H9 (cell line): ENCODE data around the gene SRGN. TPM values are rescaled to one million over a fixed set of nuclear protein-coding genes. Genes with fewer than 3 reads are reported as not detected.

Source experiments
- DNase-seq: peaks from one replicate; pipeline ENCODE4 v3.0.0-alpha.2; 2017
- H2AFZ ChIP-seq: one replicate; pipeline ENCODE4 v1.6.1; 2013; ENCODE audit warnings: mild to moderate bottlenecking, low read length, control low read depth, moderate library complexity
- H2AK5ac ChIP-seq: 2 replicates; pipeline ENCODE4 v1.6.1; 2013; ENCODE audit warnings: low read length, control low read depth, mixed read lengths; ENCODE audit not compliant: insufficient read length
- H2BK120ac ChIP-seq: one replicate; pipeline ENCODE4 v1.6.1; 2013; ENCODE audit warnings: low read depth, mild to moderate bottlenecking, low read length, control low read depth, inconsistent platforms; ENCODE audit not compliant: poor library complexity, severe bottlenecking
- H2BK12ac ChIP-seq: 2 replicates; pipeline ENCODE4 v1.6.1; 2013; ENCODE audit warnings: low read length, control low read depth, mixed read lengths, low read depth; ENCODE audit not compliant: insufficient read length
- H2BK15ac ChIP-seq: 2 replicates; pipeline ENCODE4 v1.6.1; 2013; ENCODE audit warnings: low read depth, low read length, control low read depth
- H2BK20ac ChIP-seq: one replicate; pipeline ENCODE4 v1.6.1; 2013; ENCODE audit warnings: low read depth, mild to moderate bottlenecking, low read length, control low read depth, inconsistent platforms; ENCODE audit not compliant: poor library complexity, severe bottlenecking
- H2BK5ac ChIP-seq: 2 replicates; pipeline ENCODE4 v1.6.1; 2013; ENCODE audit warnings: low read length, control low read depth, mixed read lengths; ENCODE audit not compliant: insufficient read length
- H3K14ac ChIP-seq: 2 replicates; pipeline ENCODE4 v1.6.1; 2013; ENCODE audit warnings: low read length, control low read depth; ENCODE audit not compliant: insufficient read depth
- H3K18ac ChIP-seq: 2 replicates; pipeline ENCODE4 v1.6.1; 2013; ENCODE audit warnings: low read depth, mild to moderate bottlenecking, mixed read lengths, low read length, control low read depth; ENCODE audit not compliant: insufficient read length
- H3K23ac ChIP-seq: 2 replicates; pipeline ENCODE4 v1.6.1; 2013; ENCODE audit warnings: low read length, control low read depth, mixed read lengths, low read depth; ENCODE audit not compliant: insufficient read length
- H3K23me2 ChIP-seq: 2 replicates; pipeline ENCODE4 v1.6.1; 2013; ENCODE audit warnings: low read depth, mild to moderate bottlenecking, mixed read lengths, low read length, control low read depth; ENCODE audit not compliant: insufficient read length, poor library complexity, severe bottlenecking
- H3K27ac ChIP-seq: 2 replicates; pipeline ENCODE4 v1.5.1; 2013; ENCODE audit warnings: low read length, control low read depth, mixed read lengths, low read depth; ENCODE audit not compliant: insufficient read length
- H3K27me3 ChIP-seq: 2 replicates; pipeline ENCODE4 v1.6.1; 2013; ENCODE audit warnings: low read length, control low read depth, inconsistent platforms; ENCODE audit not compliant: insufficient read depth
- H3K4ac ChIP-seq: 2 replicates; pipeline ENCODE4 v1.6.1; 2013; ENCODE audit warnings: low read depth, mild to moderate bottlenecking, control low read depth, inconsistent platforms, low read length, moderate library complexity
- H3K4me1 ChIP-seq: 2 replicates; pipeline ENCODE4 v1.6.1; 2013; ENCODE audit warnings: low read length, control low read depth, inconsistent platforms; ENCODE audit not compliant: insufficient read depth
- H3K4me2 ChIP-seq: 2 replicates; pipeline ENCODE4 v1.6.1; 2013; ENCODE audit warnings: low read length, control low read depth, mixed read lengths; ENCODE audit not compliant: insufficient read length, insufficient read depth
- H3K56ac ChIP-seq: 2 replicates; pipeline ENCODE4 v1.6.1; 2013; ENCODE audit warnings: low read depth, mild to moderate bottlenecking, mixed read lengths, low read length, control low read depth; ENCODE audit not compliant: insufficient read length
- H3K79me1 ChIP-seq: 2 replicates; pipeline ENCODE4 v1.6.1; 2013; ENCODE audit warnings: low read depth, mild to moderate bottlenecking, moderate library complexity, low read length, control low read depth, inconsistent platforms; ENCODE audit not compliant: insufficient read depth, poor library complexity, severe bottlenecking
- H3K79me2 ChIP-seq: 2 replicates; pipeline ENCODE4 v1.6.1; 2013; ENCODE audit warnings: low read length, control low read depth, inconsistent platforms; ENCODE audit not compliant: insufficient read depth
- H3K9ac ChIP-seq: 2 replicates; pipeline ENCODE4 v1.6.1; 2013; ENCODE audit warnings: low read length, control low read depth, mixed read lengths; ENCODE audit not compliant: insufficient read length; ENCODE audit errors: extremely low read depth
- H3K9me3 ChIP-seq: one replicate; pipeline ENCODE4 v1.6.1; 2013; ENCODE audit warnings: low read depth, low read length, inconsistent platforms; ENCODE audit not compliant: control insufficient read depth
- H3T11ph ChIP-seq: one replicate; pipeline ENCODE4 v1.6.1; 2013; ENCODE audit warnings: mild to moderate bottlenecking, low read length, control low read depth, inconsistent platforms
- H4K20me1 ChIP-seq: one replicate; pipeline ENCODE4 v1.6.1; 2013; ENCODE audit not compliant: control insufficient read depth, insufficient read length, insufficient read depth
- H4K5ac ChIP-seq: 2 replicates; pipeline ENCODE4 v1.6.1; 2013; ENCODE audit warnings: low read depth, mild to moderate bottlenecking, mixed read lengths, low read length, control low read depth; ENCODE audit not compliant: insufficient read length
- H4K8ac ChIP-seq: replicated peaks from 2 replicates; pipeline ENCODE4 v1.6.1; 2013; ENCODE audit warnings: low read length, control low read depth, mixed read lengths, low read depth; ENCODE audit not compliant: insufficient read length
- H4K91ac ChIP-seq: 2 replicates; pipeline ENCODE4 v1.6.1; 2013; ENCODE audit warnings: low read depth, mild to moderate bottlenecking, moderate library complexity, mixed read lengths, low read length, control low read depth; ENCODE audit not compliant: insufficient read length
- H3K27ac Mint-ChIP-seq, 3 experiments: 2 replicates in 2 of 3; 3 replicates in 1 of 3; pipeline ENCODE4 v1.8.0; 2020 to 2021; ENCODE audit warnings: mixed read lengths in 3 of 3, mild to moderate bottlenecking in 1 of 3, moderate library complexity in 1 of 3
- H3K27me3 Mint-ChIP-seq: 2 replicates; pipeline ENCODE4 v1.8.0; 2021; ENCODE audit warnings: low read depth, mild to moderate bottlenecking, moderate library complexity, mixed read lengths
- H3K36me3 Mint-ChIP-seq, 3 experiments: 2 replicates in 2 of 3; 3 replicates in 1 of 3; pipeline ENCODE4 v1.8.0; 2020 to 2021; ENCODE audit warnings: low read depth in 3 of 3, mixed read lengths in 3 of 3; ENCODE audit not compliant: insufficient read depth in 1 of 3
- H3K4me1 Mint-ChIP-seq, 2 experiments: 2 replicates each; pipeline ENCODE4 v1.8.0; 2020; ENCODE audit warnings: mixed read lengths in 2 of 2
- H3K4me3 Mint-ChIP-seq, 2 experiments: 2 replicates in 1 of 2; 3 replicates in 1 of 2; pipeline ENCODE4 v1.8.0; 2020 to 2021; ENCODE audit warnings: mild to moderate bottlenecking in 2 of 2, mixed read lengths in 2 of 2, moderate library complexity in 1 of 2
- H3K9me3 Mint-ChIP-seq, 2 experiments: 2 replicates in 1 of 2; 3 replicates in 1 of 2; pipeline ENCODE4 v1.8.0; 2020; ENCODE audit warnings: mild to moderate bottlenecking in 2 of 2, mixed read lengths in 2 of 2, moderate library complexity in 1 of 2
- WGBS: extraction: QIAGEN DNeasy Blood & Tissue Kit; methylation state at CpG from one replicate; pipeline ENCODE4 v1.1.7; 2013; ENCODE audit warnings: missing lambda C conversion rate, low lambda C conversion rate, mixed read lengths; ENCODE audit not compliant: insufficient read length; ENCODE audit errors: extremely low coverage; 5-methylcytosine and 5-hydroxymethylcytosine counted together
- total RNA-seq: library from RNA; stranded (reverse); gene quantifications from 2 replicates; pipeline ENCODE4 v1.2.1, GENCODE V29; 2021
- TF ChIP-seq, protein P1 (sequence below): fragments of 200-600 bp; sonication (generic); conservative IDR thresholded peaks from 3 replicates; pipeline ENCODE4 v1.8.0; 2021; ENCODE audit warnings: antibody characterized with exemption, mild to moderate bottlenecking

The SRGN gene
- total RNA-seq, 1 experiment from 2014 or later, result not detected

DNA sequence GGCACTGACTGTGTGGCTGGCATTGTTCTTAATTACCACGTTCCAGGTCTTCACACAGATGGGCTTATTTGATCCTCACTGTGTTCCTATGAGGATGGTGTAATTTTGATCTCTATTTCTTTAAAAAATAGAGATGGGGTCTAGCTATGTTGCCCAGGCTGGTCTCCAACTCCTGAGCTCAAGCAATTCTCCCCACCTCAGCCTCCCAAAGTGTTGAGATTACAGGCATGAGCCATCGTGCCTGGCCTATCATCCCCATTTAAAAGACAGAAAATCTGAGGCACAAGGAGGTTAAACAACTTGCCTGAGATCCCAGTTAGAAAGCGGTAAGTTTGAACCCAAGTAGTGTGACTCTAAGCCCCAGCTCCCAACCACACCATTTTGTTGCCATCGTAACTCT lies 17.0 kb upstream of the SRGN start:
- peaks cover 16 to 27% of the 10 kb centered on the region in 2 experiments for H3K4me1 Mint-ChIP-seq
- no peaks in the 10 kb centered on the region for H4K20me1 ChIP-seq

More for the DNA sequence above, 17.0 kb upstream of the SRGN start:
- Histone ChIP-seq H3K4me2 (no peak overlapping the region), H3K18ac (no peak overlapping the region), H4K8ac (no peak overlapping the region), H2BK12ac (no peak overlapping the region), H2BK20ac (no peak overlapping the region), H3K79me1 (no peaks in the 10 kb centered on the region), H4K91ac (no peak overlapping the region), H3K23me2 (no peaks in the 10 kb centered on the region), H2BK120ac (no peak overlapping the region), H3T11ph (no peak overlapping the region), H3K9me3 (no peaks in the 10 kb centered on the region), H3K23ac (no peak overlapping the region), H2BK15ac (no peak overlapping the region), H3K4ac (no peak overlapping the region), H3K4me1 (no peaks in the 10 kb centered on the region), H2BK5ac (no peak overlapping the region), H3K56ac (no peak overlapping the region), H3K27ac (no peak overlapping the region), H4K5ac (no peak overlapping the region), H3K79me2 (no peaks in the 10 kb centered on the region), H2AFZ (no peak overlapping the region), H3K9ac (no peak overlapping the region), H3K27me3 (no peaks in the 10 kb centered on the region), H2AK5ac (no peak overlapping the region), H3K14ac (no peak overlapping the region)
- TF ChIP-seq, protein P1, sequence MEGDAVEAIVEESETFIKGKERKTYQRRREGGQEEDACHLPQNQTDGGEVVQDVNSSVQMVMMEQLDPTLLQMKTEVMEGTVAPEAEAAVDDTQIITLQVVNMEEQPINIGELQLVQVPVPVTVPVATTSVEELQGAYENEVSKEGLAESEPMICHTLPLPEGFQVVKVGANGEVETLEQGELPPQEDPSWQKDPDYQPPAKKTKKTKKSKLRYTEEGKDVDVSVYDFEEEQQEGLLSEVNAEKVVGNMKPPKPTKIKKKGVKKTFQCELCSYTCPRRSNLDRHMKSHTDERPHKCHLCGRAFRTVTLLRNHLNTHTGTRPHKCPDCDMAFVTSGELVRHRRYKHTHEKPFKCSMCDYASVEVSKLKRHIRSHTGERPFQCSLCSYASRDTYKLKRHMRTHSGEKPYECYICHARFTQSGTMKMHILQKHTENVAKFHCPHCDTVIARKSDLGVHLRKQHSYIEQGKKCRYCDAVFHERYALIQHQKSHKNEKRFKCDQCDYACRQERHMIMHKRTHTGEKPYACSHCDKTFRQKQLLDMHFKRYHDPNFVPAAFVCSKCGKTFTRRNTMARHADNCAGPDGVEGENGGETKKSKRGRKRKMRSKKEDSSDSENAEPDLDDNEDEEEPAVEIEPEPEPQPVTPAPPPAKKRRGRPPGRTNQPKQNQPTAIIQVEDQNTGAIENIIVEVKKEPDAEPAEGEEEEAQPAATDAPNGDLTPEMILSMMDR, result no peak
- H3K27ac Mint-ChIP-seq, result no peak overlapping the region
- H3K27me3 Mint-ChIP-seq, result no peaks in the 10 kb centered on the region
- DNase-seq, result no peak
- no CpG with 5 or more reads among the region's 4 CpGs for WGBS
- H3K9me3 Mint-ChIP-seq, result no peaks in the 10 kb centered on the region
- H3K4me3 Mint-ChIP-seq, result no peak overlapping the region
- H3K36me3 Mint-ChIP-seq, result no peaks in the 10 kb centered on the region; a peak in 1 of 7 replicates
